Activated CD4-positive, alpha-beta T cell treated with anti-CD3 and anti-CD28 coated beads, Interleukin-2, amount 50 U/mL, for 1 hour (primary cell): Measurements from ENCODE around the gene TMBIM1.
"Not testable (repeated sequence)": the region's sequence is repeated elsewhere in the genome, so short reads cannot be mapped to it uniquely, and the experiment has no call there.

Source experiments
- DNase-seq: peaks from one replicate; pipeline ENCODE4 v3.0.0-alpha.2; 2020

The TMBIM1 gene

DNA sequence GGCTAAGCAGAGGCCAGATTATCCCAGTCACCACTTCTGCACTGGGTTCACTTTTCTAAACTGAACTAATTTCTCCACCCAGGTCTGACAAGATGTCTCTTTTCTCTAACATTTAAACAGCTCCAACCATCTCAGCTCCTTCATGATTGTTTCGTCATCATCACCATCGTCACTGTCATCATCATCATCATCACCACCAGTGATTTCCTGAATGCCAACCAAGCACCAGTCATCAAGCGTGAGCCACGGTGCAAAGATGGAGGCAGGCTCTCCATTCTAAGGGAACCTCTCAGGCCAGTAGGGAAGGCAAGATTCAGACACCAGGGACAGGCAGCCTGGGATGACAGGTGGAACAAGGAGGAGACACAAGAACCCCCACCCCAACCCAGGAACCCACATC, 25.5 kb upstream of the TMBIM1 start:
- no peak for DNase-seq

DNA sequence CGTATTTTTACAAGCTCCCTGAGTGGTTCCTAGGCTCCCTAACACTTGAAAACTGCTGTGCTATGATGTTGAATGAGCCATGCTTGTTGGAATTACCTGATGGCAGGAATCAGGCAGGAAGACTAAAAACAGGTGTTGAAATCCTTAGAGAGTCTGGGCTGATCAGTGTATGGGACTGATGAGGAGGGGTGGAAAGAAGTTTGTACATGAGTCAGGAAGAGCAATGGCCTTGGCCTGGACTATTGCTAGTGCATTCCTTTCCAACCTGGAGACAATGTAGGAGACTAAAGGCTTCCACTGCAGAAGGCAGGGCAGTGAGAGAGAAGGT, 25.0 kb upstream of the TMBIM1 start:
- no peak for DNase-seq

DNA sequence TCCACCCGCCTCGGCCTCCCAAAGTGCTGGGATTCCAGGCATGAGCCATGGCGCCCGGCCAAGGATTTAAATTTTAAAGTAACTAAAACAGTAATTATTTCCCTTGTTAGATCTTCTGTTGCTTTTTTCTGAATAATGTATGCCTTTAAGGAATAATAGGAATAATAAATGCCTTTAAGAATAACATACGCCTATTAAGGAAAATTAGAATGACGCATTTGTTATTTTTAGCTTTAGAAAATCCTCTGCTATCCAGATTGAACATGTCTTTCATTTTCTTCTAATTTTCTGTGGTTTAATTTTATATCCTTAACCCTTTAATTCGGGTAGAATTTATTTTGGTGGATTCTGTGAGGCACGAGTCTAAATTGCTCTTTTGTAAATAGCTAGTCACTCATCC, 23.1 kb upstream of the TMBIM1 start:
- no peak for DNase-seq

DNA sequence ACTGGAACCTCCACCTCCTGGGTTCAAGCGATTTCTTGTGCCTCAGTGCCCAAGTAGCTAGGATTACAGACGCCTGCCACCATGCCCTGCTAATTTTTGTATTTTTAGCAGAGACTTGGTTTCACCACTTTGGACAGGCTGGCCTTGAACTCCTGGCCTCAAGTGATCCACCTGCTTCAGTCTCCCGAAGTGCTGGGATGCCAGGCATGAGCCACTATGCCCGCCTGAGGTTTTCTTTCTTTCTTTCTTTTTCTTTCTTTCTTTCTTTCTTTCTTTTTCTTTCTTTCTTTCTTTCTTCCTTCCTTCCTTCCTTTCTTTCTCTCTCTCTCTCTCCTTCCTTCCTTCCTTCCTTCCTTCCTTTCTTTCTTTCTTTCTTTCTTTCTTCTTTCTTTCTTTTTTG, 22.5 kb upstream of the TMBIM1 start:
- not testable (repeated sequence) for DNase-seq

DNA sequence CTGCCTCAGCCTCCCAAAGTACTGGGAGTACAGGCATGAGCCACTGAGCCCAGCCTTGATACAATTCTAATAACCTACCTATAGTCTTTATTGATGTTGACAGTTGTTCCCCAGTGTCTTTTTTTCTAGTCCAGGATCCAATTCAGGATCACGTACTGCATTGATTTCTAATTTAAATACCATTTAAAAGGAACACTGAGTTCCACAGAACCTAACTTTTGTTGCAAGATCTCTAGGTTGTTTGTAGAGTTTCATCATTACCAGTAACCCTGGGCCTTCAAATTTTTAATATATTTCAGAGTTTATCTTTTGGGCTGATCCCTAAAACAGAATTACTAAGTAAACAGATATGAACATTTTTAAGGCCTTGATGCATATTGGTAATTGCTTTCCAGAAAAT, 21.1 kb upstream of the TMBIM1 start:
- no peak for DNase-seq

DNA sequence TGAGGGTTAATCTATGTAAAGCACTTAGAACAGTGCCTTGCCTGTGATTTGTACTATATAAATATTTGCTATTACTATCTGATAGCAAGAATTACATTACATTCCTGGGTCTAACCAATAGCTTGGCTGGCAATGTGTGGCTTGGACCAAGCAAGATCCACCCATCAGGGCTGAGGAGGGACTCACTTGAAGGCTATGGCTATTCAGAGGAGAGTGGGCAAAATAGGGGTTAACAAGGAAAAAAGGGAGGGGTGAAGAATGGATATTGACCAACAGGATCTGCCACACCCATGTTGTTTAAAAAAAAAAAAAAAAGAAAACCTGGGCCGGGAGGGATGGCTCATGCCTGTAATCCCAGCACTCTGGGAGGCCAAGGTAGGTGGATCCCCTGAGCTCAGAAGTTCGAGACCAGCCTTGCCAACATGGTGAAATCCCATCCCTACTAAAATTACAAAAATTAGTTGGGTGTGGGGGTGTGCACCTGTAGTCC, 20.0 kb upstream of the TMBIM1 start:
- no peak for DNase-seq

DNA sequence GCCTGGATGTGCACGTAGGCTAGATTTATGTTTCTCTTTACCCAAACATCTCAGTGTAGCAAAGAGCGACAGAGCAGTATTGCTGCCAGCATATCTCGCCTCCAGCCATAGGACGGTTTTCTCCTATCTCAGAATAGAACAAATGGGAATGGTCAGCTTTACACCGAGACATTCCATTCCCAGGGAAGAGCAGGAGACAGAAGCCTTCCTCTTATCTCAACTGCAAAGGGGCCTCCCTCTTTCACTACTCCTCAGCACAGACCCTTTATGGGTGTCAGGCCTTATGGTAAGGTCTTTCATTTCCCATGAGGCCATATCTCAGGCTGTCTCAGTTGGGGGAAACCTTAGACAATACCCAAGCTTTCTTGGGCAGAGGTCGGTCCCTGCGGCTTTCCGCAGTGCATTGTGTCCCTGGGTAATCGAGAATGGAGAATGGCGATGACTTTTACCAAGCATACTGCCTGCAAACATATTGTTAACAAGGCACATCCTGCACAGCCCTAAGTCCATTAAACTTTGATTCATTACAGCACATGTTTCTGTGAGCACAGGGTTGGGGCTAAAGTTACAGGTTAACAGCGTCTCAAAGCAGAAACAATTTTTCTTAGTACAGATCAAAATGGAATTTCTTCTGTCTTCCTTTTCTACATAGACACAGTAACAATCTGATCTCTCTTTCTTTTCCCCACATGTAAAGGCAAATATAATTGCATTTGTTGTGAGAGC, 19.4 kb upstream of the TMBIM1 start:
- DNase-seq = not testable (repeated sequence)

DNA sequence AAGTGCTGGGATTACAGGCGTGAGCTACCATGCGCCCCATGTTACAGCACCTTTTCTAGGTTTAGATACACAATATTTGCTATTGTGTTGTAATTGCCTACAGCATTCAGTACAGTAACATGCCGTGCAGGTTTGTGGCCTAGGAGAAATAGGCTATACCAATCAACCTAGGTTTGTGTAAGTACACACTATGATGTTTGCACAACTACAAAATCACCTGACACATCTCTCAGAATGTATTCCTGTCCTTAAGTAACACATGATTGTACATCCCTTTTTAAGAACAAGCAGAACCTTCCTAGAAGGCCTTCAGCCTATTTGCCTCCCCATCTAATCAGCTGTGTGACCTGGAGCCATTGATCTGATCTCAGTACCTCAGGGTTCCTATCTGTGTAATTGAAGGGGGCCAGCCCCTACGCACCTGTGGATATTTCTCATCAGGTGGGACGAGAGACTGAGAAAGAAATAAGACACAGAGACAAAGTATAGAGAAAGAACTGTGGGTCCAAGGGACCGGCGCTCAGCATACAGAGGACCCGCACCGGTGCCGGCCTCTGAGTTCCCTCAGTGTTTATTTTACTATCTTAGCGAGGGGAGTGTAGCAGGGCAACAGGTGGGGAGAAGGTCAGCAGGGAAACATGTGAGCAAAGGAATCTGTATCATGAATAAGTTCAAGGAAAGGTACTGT, 18.7 kb upstream of the TMBIM1 start:
- DNase-seq = no peak

DNA sequence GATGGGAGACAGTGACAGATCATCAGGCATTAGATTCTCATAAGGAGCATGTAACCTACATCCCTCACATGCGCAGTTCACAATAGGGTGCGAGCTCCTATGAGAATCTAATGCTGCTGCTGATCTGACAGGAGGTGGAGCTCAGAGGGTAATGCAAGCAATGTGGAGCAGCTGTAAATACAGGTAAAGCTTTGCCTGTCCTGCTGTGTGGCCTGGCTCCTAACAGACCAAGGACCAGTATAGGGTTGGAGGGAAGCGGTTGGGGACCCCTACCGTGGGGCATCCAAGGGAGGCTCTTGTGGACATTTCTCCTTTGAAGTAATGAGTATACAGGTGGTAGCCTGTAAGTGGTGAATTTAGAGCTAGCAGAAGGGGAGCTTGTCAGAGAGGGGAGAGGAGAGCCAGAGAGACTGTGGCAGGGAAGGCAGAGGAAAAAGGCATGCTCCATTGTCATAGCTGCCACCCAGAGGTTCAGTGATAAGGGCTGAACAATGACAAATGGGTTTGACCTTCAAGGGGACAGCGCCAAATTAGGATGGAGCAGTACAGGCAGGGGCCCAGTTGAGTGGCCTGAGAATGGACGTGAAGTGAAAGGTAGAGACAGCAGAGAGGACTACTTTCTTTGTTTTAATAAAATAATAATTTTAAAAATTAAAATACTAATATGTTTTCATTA, 15.2 kb upstream of the TMBIM1 start:
- no peak for DNase-seq

DNA sequence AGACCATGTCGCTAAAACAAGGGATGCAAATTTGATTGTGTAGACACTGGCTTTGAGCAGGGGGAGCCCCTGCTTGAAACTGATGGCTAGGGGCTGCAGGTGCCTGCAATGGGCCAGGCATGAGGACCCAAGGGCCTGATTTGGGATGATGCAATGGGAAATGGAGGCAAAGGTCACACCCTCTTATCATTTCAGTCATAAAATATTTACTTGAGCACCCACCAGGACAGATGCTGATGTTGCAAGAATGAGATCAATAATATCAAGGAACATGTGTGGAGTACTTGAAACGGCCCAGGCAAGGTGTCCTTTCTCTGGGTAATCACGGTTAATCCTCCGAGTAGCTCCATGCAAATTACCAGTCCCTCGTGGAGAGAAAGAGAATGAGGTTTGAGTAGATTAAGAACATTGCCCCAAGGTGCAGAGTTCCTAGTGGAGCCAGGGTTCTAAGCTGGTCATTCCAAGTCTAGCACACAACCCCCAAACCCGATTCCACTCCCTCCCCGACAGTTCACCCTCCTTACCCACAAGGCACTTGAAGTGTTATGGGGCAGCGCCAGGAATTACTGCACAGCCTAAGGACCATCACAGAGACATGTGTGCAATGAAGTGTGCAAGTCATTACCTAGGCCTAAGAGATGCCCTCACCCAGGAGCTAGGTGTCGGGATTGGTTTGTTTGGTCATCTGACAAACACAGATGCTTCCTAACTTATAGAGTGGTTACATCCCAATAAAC, 14.0 kb upstream of the TMBIM1 start:
- DNase-seq = no peak

DNA sequence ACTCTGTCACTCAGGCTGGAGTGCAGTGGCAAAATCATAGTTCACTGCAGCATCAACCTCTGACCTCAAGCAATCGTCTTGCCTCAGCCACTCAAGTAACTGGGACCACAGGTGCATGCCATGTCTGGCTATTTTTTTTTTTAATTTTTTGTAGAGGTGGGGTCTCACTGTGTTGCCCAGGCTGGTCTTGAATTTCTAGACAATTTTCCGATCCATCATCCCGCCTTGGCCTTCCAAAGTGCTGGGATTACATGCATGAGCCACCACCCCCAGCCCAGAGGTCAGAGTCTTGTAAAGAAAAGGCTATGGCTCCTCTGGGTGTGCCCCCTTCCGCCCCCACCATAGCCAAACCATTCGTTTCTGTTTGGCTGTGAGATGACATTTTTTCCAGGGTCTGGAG, 13.1 kb upstream of the TMBIM1 start:
- no peak for DNase-seq

DNA sequence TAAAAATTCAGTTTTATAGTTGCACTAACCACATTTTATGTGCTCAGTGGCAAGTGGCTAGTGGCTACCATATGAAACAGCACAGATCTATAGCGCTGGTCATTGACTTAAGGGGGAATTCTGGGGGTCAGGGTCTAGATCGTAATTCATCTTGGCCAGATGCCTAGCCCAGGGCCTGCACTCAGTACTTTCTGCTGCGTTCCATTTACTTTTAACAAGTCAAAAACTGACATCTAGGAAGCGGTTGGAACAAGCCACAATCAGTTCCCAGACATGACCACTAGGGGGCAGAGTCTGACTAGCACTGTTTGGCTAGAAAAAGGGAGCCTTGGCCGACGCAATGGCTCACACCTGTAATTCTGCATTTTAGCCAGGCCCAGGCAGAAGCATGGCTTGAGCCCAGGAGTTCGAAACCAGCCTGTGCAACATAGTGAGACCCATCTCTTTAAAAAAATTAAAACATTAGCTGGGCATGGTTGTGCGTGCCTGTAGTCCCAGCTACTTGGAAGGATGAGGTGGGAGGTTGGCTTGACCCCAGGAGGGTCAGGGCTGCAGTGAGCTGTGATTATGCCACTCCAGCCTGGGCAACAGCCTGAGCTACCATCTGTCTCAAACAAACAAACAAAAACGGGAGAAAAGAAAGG, 9.0 kb upstream of the TMBIM1 start:
- peak; percentile 89 for DNase-seq

DNA sequence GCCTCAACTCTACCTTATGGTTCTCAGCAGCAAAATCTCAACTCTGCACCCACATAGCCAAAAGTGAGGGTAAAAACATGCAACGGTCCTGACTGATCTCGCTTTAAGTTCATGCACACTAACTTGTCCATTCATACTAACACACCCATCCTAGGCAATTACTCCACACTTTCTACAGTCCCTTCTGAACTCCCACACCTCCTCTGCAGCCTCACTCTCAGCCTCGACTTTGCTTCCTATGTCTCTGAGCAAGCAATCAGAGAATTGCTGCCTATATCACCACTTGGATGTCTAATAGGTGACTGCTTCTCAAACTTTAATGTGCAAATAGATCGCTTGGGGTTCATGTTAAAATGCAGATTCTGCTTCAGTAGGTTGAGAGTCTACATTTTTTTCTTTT, 7.8 kb upstream of the TMBIM1 start:
- DNase-seq = no peak

DNA sequence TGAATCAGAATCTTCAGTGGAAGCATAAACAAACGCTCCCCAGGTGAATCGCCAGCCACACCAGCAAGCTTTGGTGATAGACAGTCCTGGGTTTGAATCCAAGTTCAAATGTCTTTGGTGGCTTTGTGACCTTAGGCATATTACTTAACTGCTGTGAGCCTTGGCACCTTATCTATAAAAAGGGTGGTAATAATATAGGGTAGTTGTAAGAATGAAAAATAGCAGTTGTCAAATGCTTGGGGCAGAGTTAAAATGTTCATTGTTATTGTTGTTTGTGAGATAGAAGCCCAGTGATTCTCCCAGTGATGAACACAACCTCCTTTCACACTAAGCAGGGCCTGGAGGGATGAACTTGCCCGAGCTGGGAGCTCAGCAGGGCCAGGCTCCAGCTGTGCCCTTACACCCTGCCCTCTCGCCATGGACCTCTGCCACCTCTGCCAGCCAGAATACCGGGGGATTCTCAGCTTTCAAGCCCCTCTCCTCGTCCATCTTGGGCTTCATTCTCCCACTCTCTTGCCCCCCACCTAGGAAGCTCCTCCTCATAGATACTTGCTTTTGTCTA, 6.1 kb upstream of the TMBIM1 start:
- no peak for DNase-seq

DNA sequence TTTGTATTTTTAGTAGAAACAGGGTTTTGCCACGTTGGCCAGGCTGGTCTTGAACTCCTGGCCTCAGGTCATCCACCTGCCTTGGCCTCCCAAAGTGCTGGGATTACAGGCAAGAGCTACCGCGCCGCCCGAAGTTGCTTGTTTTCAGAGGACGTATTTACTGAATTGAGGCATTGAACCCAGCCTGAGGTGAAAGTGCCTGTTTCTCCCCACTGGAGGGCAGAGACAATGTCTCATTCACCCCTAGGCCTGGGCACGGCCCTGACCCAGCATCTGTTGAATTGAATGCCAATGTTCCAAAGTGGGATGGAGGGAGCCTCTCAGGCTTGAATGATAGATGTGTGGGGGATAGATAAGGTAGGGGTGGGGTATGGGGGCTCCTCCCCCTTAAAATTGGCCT, 4.5 kb upstream of the TMBIM1 start:
- DNase-seq = no peak

DNA sequence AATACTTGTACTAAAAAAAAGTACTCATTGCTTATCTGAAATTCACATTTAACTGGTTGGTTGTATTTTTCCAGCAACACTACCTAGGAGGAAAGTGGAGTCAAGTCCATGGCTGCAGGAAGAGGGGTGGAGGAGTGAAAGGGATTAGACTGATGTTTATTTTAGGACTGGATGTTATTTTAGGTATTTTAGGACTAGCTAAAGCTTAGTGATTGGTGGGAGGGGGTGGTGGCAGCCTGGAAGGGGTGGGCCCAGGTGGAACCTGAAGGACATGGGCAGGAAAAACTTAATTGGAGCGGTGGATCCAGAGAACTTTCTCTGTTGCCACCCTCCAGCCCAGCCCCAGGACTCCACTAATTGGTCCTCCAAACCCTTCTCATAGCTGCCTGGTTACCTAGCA, 3.9 kb upstream of the TMBIM1 start:
- no peak for DNase-seq

DNA sequence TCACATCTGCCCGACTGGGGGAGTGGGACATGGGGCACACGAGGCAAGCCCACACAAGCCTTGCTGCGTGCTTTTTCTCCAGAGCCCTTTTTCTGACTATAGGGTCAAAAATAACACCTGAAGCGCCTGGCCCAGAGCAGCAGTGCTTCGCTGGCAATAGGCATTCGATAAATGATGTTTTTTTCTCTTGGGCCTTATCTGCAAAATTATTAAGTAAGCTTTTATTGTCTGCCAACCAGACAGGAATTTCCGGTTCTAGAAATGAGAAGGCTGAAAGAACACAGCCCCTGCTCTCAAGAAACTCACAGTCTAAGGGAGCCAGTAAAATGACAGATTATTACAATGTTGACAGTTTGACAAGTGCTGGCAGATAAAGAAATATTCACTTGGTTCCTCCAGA, 2.7 kb upstream of the TMBIM1 start:
- DNase-seq = no peak

DNA sequence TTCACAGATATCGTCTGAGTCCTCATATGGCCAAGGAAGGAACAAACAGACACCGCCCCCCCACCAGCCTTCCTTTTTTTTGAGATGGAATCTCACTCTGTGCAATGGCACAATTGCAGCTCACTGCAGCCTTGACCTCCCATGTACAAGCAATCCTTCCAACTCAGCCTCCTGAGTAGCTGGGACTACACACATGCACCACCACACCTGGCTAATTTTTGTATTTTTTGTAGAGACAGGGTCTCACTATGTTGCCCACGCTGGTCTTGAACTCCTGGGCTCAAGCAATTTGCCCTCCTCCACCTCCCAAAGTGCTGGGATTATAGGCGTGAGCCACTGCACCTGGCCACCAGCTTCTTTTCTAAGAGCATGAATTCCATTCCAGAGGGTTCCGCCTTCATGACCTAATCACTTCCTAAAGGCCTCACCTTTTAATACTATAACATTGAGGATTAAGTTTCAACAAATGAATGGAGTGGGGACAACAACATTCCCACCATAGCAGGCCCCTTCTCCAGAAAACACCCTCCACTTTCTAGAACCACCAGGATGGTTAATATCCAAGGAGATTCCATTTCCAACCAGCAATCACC, 2.2 kb upstream of the TMBIM1 start:
- DNase-seq = no peak

DNA sequence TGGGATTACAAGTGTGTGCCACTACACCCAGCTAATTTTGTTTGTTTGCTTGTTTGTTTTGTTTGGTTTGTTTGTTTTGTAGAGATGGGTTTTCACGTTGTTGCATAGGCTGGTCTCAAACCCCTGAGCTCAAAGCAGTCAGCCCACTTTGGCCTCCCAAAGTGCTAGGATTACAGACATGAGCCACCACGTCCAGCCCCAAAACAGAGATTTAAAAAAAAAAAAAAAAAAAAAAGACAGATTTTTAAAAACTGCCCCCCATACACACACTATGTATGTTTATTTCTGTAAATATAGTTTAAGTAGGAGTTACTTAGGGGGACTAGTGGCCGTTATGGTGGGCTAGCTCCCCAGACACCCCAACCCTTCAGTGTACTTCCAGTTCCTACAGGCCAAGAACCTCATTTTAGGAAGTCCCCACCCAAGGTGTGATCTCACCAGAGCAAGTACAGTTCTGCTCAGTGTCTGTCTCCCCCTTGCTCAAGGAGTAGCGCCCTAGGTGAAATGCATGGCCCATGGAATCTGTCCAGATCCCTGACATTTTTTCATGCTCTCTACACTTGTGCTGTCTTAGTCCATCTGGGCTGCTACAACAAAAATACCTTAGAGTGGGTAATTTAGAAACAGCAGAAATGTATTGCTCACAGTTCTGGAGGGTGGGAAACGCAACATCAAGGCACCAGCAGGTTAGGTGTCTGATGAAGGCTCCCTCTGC, 1.6 kb upstream of the TMBIM1 start:
- DNase-seq = no peak

DNA sequence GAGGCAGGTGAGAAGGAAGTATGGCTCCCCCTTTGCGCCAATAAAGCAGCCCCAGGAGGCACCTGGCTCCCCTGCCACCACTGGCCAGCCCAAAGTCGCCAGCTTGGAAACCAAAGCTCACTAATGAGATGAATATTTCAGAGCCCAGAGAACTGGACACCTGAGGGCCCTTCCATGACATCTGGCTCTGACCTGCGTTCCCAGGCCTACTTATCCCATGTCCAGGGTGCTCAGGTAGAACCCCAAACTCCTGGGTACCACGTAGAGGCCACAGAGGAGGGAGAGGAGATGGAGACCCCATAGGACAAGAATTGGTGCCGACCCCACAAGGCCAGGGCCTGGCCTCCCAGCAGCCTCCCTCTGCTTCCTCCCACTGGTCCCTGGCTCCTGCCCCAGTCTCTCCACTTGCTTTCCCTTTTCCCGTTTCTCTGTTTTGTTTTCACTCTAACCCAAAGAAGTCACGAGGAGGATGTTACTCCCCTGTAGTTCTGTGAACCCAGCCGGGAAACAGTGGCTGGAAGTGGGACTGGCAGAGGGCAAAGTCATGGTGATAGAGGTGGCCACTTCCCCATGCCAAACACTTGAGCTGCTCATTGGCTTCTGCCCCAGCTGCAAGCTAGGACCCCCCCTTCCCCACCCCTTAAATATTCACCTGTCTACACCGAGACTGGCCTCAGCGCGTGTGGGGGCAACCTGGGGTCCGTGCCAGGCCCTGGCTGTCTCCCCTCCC, 820 bp downstream of the TMBIM1 start:
- no peak for DNase-seq
